ENCODE measurements around the gene UQCC3.
"Not testable (repeated sequence)": the region's sequence is repeated elsewhere in the genome, so short reads cannot be mapped to it uniquely, and the experiment has no call there.

Gene UQCC3

DNA sequence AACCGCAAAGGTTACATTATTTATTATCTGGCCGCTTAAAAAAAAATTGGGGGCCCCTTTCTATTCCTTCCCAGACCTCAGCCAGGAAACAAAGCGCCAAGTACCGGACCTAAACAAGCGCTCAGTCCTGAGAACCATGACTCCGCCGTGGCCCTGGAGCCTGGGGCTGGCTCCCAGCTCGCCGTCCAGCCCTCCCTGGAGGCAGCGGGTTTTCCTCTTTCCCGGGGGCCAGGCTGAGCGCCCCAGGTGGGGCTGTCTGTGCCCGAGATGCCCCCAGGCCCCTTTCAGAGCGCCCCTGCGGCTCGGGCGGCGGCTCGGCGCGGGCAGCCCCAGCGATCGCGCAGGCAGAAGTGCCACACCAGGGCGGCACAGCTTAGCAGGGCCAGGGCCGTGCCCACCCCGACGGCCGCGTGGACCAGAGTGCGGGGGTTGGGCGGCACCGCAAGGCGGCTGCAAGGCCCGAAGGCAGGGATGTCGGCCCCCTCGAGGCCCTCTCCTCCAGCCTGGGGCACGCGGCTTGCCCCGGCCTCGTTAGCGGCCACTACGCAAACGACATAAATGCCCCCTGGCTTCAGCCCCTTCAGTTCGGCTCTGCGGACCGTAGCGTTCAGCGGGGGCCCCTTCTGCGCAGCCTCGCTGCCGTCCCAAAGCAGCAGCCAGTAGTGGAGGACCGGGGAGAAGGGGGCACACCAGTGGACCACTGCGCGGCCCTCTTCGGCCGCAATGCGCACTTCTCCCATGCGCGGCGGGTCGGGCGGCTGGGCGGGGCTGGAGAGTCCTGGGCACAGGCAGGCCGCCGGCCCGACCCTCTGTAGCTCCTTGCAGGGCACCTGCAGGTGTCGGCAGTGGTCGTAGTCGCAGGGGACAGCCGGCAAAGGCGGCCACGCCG lies 16.3 kb downstream of the UQCC3 start:
- Histone ChIP-seq H3K4me3 (ENCODE audit: low read length) (no peak overlapping the region), H3K9ac (ENCODE audit: low read length) (peak overlapping the region; percentile 23)

DNA sequence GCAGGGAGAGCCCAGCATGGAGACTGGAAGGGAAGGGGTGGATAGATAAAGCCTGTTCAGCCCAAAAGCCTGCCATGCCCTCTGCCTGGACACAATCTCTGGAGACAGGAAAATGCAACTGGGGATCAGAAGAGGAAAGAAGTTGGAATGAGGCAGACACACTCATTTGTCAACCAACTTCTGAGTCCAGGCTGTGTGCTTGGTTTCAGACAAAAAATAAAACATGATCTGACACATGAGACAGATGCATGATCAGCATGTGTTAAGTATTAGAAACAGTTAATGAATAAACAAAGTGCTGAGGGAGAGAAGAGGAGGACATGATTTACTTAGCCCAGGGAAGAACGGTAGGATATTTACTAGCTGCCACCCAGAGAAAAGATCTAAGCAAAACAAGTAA lies 17.0 kb downstream of the UQCC3 start:
- H3K9ac ChIP-seq (ENCODE audit: low read length) = peak overlapping the region; percentile 23
- no peaks in the 10 kb centered on the region for H3K9me3 ChIP-seq (ENCODE audit: control insufficient read depth, low read length)
- H3K36me3 ChIP-seq (ENCODE audit: control insufficient read depth, insufficient read depth, low read length) = no peaks in the 10 kb centered on the region
- H3K4me3 ChIP-seq (ENCODE audit: low read length) = no peak overlapping the region
- H3K4me1 ChIP-seq (ENCODE audit: control insufficient read depth, insufficient read depth, low read length) = peaks cover 12% of the 10 kb centered on the region
- H3K27me3 ChIP-seq (ENCODE audit: control insufficient read depth, insufficient read depth, low read length) = peaks cover 15% of the 10 kb centered on the region

More for the DNA sequence above, 16.3 kb downstream of the UQCC3 start:
- H3K4me1 ChIP-seq (ENCODE audit: control insufficient read depth, insufficient read depth, low read length) = peaks cover 12% of the 10 kb centered on the region
- H3K27me3 ChIP-seq (ENCODE audit: control insufficient read depth, insufficient read depth, low read length) = peaks cover 15% of the 10 kb centered on the region
- H3K9me3 ChIP-seq (ENCODE audit: control insufficient read depth, low read length) = no peaks in the 10 kb centered on the region
- H3K36me3 ChIP-seq (ENCODE audit: control insufficient read depth, insufficient read depth, low read length) = no peaks in the 10 kb centered on the region

DNA sequence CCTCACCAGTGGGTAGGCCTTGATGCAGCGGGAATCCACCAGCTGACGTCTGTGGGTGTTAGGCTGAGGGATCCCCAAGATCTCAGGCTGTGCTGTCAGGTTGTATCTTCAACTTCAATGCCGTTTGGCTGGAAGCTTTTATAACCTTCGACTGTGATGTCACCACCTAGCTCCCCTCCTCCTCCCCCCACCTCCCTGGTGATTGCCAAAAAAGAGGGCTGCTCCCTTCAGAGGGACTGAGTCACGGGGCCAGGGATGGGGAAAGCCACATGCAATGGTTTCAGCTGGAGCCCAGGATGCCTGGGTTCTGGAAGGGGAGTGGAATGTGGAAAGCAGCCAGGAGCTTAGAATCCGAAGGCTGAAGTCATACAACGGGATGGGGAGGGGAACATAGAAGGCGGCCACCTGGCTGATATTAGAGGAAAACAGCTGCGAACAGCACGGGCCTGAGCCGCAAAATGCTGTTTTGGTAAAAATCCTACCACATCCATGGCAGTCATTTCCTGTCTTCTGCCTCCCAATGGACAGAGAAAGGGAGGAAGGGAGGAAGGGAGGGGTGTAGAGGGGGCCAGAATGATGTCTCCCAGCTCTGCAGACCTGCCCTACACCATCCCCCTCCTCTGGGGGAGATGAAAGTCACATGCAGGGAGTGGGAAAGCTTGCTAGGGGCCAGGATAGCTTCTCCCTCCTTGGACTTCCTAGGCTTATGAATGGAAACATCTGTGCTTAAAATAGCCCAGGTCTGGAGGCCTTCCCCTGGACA lies 18.1 kb downstream of the UQCC3 start, which contains the start of gene LRRN4CL:
Gene LRRN4CL, minus strand, starts transcription at position 110 of the 763 bp plus-strand sequence. CDS start 1,022 bp downstream, outside the sequence.
- Histone ChIP-seq H3K9me3 (ENCODE audit: control insufficient read depth, low read length) (no peaks in the 10 kb centered on the region), H3K9ac (ENCODE audit: low read length) (peak within 1 kb of the TSS; percentile 37), H3K27me3 (ENCODE audit: control insufficient read depth, insufficient read depth, low read length) (peaks cover 15% of the 10 kb centered on the region), H3K4me3 (ENCODE audit: low read length) (no peak within 1 kb of the TSS), H3K36me3 (ENCODE audit: control insufficient read depth, insufficient read depth, low read length) (no peaks in the 10 kb centered on the region), H3K4me1 (ENCODE audit: control insufficient read depth, insufficient read depth, low read length) (peaks cover 12% of the 10 kb centered on the region)

DNA sequence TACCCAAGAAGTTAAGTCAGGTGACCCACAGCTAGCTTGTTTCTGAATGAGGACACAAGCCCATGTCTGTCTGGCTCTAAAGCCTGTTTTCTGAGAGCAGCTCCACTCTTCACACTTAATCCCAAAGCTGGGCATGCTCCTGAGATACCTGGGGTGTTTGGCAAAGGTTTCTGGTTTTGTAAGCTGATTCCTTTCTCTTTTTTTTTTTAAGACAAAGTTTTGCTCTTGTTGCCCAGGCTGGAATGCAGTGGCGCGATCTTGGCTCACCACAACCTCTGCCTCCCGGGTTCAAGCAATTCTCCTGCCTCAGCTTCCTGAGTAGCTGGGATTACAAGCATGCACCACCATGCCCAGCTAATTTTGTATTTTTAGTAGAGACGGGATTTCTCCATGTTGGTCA lies 22.2 kb downstream of the UQCC3 start:
- not testable (repeated sequence) for H3K4me3 ChIP-seq (ENCODE audit: low read length); H3K27me3 ChIP-seq (ENCODE audit: control insufficient read depth, insufficient read depth, low read length); H3K4me1 ChIP-seq (ENCODE audit: control insufficient read depth, insufficient read depth, low read length); H3K36me3 ChIP-seq (ENCODE audit: control insufficient read depth, insufficient read depth, low read length); H3K9ac ChIP-seq (ENCODE audit: low read length); H3K9me3 ChIP-seq (ENCODE audit: control insufficient read depth, low read length)

DNA sequence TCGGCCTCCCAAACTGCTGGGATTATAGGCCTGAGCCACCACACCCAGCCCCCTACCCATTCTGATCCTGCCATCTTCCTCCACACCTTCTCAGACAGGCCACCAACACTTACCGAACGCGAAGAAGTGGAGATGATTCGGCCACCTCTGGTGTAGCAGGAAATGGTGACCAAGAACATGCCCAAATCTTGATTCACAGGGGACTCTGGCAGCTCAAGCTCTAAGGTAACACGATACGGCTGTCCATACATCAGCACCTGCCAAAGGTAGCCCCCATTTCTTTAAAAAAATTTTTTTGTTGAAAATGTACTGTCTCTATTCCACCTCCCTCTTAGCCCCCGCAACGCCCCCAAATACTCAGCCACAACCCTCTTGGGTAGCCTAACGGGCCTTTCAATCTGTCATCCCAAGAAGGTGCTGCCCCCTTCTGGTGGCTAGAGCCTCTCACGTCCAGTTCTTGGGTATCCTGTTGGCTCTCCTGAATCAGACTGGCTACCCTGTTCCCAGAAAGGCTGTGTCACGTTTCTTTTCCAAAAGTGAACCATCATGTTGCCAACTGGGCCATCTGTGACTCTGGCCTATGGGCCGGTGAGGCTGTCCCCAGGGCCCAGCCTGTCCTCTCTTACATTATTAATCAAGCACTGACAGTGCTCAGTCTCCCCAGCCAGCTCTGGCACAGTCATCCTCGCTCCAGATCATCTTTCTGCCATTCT lies 23.1 kb downstream of the UQCC3 start:
- Histone ChIP-seq H3K36me3 (ENCODE audit: control insufficient read depth, insufficient read depth, low read length) (no peaks in the 10 kb centered on the region), H3K4me1 (ENCODE audit: control insufficient read depth, insufficient read depth, low read length) (no peaks in the 10 kb centered on the region), H3K9ac (ENCODE audit: low read length) (no peak overlapping the region), H3K27me3 (ENCODE audit: control insufficient read depth, insufficient read depth, low read length) (no peaks in the 10 kb centered on the region), H3K9me3 (ENCODE audit: control insufficient read depth, low read length) (no peaks in the 10 kb centered on the region), H3K4me3 (ENCODE audit: low read length) (no peak overlapping the region)

DNA sequence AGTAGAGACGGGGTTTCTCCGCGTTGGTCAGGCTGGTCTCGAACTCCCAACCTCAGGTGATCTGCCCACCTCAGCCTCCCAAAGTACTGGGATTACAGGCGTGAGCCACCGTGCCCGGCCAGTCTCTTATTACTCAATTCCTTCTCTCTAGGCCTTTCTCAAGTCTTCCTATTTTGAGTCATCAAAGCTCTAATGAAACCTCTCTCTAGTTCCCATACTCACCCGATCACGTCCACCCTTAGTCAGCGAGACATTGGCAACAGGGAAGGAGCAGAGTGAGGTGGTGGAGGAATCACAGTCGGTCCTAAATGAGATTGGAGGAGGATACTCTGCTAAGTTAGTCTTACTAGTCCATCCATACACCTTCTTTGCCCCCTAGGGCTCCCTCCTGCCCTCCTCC lies 30.8 kb downstream of the UQCC3 start:
- Histone ChIP-seq H3K4me3 (ENCODE audit: low read length) (no peak overlapping the region), H3K9ac (ENCODE audit: low read length) (no peak overlapping the region), H3K9me3 (ENCODE audit: control insufficient read depth, low read length) (no peaks in the 10 kb centered on the region), H3K36me3 (ENCODE audit: control insufficient read depth, insufficient read depth, low read length) (no peaks in the 10 kb centered on the region), H3K27me3 (ENCODE audit: control insufficient read depth, insufficient read depth, low read length) (no peaks in the 10 kb centered on the region), H3K4me1 (ENCODE audit: control insufficient read depth, insufficient read depth, low read length) (peaks cover 20% of the 10 kb centered on the region)

DNA sequence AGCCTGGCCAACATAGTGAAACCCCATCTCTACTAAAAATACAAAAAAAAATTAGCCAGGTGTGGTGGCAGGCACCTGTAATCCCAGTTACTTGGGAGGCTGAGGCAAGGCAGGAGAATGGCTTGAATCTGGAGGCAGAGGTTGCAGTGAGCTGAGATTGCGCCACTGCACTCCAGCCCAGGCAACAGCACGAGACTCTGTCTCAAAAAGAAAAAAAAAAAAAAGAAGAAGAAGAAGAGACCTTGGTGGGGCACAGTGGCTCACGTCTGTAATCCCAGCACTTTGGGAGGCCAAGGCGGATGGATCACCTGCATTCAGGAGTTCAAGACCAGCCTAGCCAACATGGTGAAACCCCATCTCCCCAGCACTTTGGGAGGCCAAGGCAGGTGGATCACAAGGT lies 32.4 kb downstream of the UQCC3 start:
- not testable (repeated sequence) for H3K9me3 ChIP-seq (ENCODE audit: control insufficient read depth, low read length); H3K36me3 ChIP-seq (ENCODE audit: control insufficient read depth, insufficient read depth, low read length); H3K27me3 ChIP-seq (ENCODE audit: control insufficient read depth, insufficient read depth, low read length); H3K9ac ChIP-seq (ENCODE audit: low read length); H3K4me3 ChIP-seq (ENCODE audit: low read length)
- peaks cover 29% of the 10 kb centered on the region for H3K4me1 ChIP-seq (ENCODE audit: control insufficient read depth, insufficient read depth, low read length)

DNA sequence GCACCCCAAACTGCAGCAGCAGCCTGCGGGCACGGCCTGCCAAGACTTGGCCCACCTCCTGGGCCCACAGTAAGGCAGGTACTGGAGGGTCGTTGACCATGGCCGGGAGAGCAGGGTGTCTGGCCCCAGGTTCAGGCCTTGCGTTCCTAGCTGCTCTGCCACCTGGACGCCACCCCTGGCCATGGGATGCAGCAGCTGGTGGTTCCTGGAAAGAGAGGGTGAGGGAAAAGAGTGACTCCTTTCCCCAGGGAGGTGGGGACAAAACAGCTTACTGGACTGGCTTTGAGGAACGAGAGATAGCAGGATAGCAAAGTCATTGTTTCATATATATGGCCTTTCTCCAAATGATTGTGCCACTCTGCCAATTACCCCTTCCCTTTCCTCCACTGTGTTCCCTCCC lies 33.9 kb downstream of the UQCC3 start:
- Histone ChIP-seq H3K36me3 (ENCODE audit: control insufficient read depth, insufficient read depth, low read length) (peaks cover under 1% of the 10 kb centered on the region), H3K9ac (ENCODE audit: low read length) (peak overlapping the region; percentile 55), H3K4me3 (ENCODE audit: low read length) (peak overlapping the region; percentile 43), H3K4me1 (ENCODE audit: control insufficient read depth, insufficient read depth, low read length) (peaks cover 36% of the 10 kb centered on the region), H3K9me3 (ENCODE audit: control insufficient read depth, low read length) (no peaks in the 10 kb centered on the region), H3K27me3 (ENCODE audit: control insufficient read depth, insufficient read depth, low read length) (no peaks in the 10 kb centered on the region)

DNA sequence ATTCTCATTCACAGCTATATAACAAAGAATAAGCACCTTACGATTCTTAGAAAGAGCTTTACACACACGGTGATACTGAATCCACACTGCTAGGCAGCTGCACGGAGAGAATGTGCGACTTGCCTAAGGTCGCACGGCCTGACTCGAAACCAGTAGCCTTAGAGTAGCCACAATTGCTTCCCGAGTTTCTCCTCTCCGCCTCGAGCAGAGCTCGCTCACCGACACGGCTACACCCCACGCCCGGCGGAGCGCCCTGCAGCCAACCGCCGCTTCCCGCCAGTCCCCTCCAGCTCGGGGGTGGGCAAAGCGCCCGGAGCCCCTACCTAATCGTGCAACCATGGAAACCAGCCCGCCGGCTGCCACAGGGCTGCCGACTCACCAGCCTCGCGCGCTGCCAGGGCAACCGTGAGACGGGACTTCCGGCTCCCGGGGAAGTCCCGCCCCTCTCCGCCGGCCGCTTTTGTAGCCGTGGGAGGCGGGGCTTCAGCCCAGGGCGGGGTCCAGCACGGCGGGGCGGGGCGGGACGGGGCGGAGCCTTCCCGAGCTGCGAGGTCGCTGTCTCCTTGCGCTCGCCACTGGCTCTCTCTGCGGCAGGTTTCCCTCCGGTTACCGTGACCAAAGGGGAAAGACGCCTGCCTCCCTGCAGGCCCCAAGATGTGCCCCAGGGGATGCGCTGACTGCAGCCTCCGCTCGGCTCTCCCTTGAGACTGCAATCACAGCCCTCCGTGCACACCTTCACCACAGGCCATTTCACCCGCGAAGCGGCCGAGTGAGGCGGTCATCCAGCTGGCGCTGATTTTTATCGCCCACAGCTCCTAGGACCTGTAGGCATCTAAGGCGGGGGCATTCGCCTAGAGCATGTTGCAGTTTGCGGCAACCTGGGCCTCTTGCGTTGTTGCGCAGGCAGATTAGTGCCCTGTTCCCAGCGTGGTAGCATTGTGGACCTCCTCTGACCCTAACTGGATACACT lies 34.7 kb downstream of the UQCC3 start:
- Histone ChIP-seq H3K27me3 (ENCODE audit: control insufficient read depth, insufficient read depth, low read length) (no peaks in the 10 kb centered on the region), H3K4me1 (ENCODE audit: control insufficient read depth, insufficient read depth, low read length) (peaks cover 40% of the 10 kb centered on the region), H3K4me3 (ENCODE audit: low read length) (peak overlapping the region; percentile 75), H3K9me3 (ENCODE audit: control insufficient read depth, low read length) (no peaks in the 10 kb centered on the region), H3K9ac (ENCODE audit: low read length) (peak overlapping the region; percentile 55), H3K36me3 (ENCODE audit: control insufficient read depth, insufficient read depth, low read length) (peaks cover 5% of the 10 kb centered on the region)

DNA sequence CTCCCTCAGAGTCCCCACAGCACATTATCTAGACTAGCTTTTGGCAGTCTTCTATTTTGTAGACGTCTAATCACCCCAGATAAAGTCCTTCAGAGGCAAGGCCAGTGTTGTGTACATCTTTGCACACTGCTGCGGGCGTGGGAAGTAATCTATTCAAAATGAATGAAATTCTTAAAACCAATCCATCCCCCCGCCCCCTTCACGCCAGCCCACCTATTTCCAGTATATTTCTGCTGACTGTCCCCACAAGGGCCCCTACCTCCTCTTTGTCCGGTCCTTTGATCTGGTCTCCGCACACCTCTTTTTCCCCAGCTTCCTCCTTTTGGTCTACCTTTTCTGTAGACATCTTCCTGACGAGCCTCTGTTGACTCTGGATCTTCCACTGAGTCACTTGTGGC lies 35.4 kb downstream of the UQCC3 start:
- H3K4me1 ChIP-seq (ENCODE audit: control insufficient read depth, insufficient read depth, low read length) = peaks cover 40% of the 10 kb centered on the region
- H3K36me3 ChIP-seq (ENCODE audit: control insufficient read depth, insufficient read depth, low read length) = peaks cover 5% of the 10 kb centered on the region
- H3K27me3 ChIP-seq (ENCODE audit: control insufficient read depth, insufficient read depth, low read length) = no peaks in the 10 kb centered on the region
- H3K9ac ChIP-seq (ENCODE audit: low read length) = peak overlapping the region; percentile 45
- no peaks in the 10 kb centered on the region for H3K9me3 ChIP-seq (ENCODE audit: control insufficient read depth, low read length)
- peak overlapping the region; percentile 75 for H3K4me3 ChIP-seq (ENCODE audit: low read length)

DNA sequence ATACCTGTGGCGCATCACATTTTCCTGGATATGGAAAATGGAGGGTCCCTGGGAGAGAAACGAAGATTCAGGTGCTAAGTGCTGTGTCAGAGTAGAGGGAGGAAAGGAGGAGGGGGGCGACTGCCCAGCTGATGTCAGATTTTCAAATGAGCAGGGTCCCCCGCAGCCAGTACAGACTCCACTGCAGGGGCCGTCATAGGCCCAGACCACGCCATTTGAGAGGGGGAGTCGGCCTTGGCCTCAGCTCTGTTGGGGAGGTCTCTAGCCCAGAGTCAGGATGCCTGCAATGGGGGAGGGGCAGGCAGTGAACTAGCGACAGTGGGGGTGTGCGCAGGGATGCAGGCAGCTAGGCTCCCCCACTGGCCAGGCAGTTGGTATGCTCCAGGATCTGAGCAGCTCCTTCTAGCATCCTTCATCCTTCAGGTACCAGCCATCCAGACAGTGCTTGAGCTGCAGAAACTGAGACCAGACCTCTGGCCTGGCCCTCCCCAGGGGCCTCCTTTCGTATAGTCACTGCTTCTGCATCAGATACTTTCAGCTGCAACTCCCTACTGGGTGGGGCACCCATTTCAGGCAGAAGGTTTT lies 35.9 kb downstream of the UQCC3 start, which contains the start of the genes BSCL2 and GNG3:
Gene BSCL2, minus strand, starts transcription at position 148 of the 585 bp plus-strand sequence. CDS start 229 bp downstream, outside the sequence.
Gene GNG3, plus strand, starts transcription at position 400 of the 585 bp plus-strand sequence. CDS start 620 bp downstream, outside the sequence.
- H3K36me3 ChIP-seq (ENCODE audit: control insufficient read depth, insufficient read depth, low read length) = peaks cover 5% of the 10 kb centered on the region
- H3K9ac ChIP-seq (ENCODE audit: low read length) = peak within 1 kb of the TSS; percentile 45
- H3K27me3 ChIP-seq (ENCODE audit: control insufficient read depth, insufficient read depth, low read length) = no peaks in the 10 kb centered on the region
- H3K9me3 ChIP-seq (ENCODE audit: control insufficient read depth, low read length) = no peaks in the 10 kb centered on the region
- peaks cover 42% of the 10 kb centered on the region for H3K4me1 ChIP-seq (ENCODE audit: control insufficient read depth, insufficient read depth, low read length)
- peak within 1 kb of the TSS; percentile 75 for H3K4me3 ChIP-seq (ENCODE audit: low read length)
